Coronary artery (tissue), 2 donors: Measurements from ENCODE around the gene TMEM198.

Experiments
- DNase-seq: peaks from one replicate; pipeline ENCODE4 v3.0.0-alpha.2; 2017; ENCODE audit warnings: low spot score
- H3K27ac ChIP-seq, 2 donors: fragments of 200-600 bp; sonication (generic); one replicate each; pipeline ENCODE4 v1.5.1; 2016 to 2019
- H3K4me3 ChIP-seq: fragments of 200-600 bp; sonication (generic); 2 replicates; pipeline ENCODE4 v1.5.1; 2016; ENCODE audit warnings: mild to moderate bottlenecking, moderate library complexity
- CTCF ChIP-seq: fragments of 200-600 bp; sonication (generic); IDR thresholded peaks from one replicate; pipeline ENCODE4 v1.5.1; 2019; ENCODE audit warnings: antibody characterized with exemption

Gene TMEM198

GRCh38 chr2:219575566-219576504 lies 32.0 kb downstream of the TMEM198 start:
- Histone ChIP-seq H3K4me3 (no peak overlapping the region), H3K27ac (no peak overlapping the region)
- no peak for TF ChIP-seq CTCF
- no peak for DNase-seq

GRCh38 chr2:219576505-219577388 lies 32.9 kb downstream of the TMEM198 start:
- TF ChIP-seq CTCF = no peak
- DNase-seq = no peak
- no peak overlapping the region for H3K4me3 ChIP-seq
- H3K27ac ChIP-seq = no peak overlapping the region

DNA sequence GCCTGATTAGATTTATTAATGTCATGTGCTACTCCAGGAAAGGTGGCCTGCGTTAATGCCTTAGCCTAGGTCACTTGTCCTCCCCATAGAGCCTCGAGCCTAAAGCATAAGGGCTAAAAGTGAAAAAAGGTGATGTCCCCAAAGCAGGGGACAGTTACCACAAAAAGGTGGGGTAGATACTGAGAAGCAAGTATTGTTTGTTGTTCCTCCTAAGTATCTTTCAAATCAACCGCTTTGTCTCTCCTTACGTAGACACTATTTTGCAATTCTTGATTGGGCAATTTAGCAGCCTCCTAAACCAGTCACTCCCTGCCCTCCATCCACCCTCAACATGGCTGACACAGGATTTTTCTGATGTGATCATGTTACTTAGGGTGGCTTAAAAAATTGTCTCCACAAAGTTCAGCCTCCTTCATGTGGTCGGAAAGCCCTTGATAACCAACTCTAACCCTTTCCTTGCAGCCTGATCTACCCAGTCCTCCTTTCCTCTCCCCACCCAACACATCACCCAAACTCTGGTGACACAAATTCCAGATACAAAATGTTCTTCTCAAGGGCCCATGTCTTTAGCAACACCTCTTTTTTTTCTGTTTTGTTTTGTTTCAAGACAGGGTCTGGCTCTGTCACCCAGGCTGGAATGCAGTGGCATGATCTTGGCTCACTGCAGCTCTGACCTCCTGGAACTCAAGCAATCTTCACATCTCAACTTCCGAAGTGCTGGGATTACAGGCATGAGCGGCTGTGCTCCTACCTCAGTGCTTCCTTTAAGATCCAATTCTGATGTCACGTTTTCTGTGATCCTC lies 35.2 kb downstream of the TMEM198 start:
- no peak overlapping the region for H3K27ac ChIP-seq
- DNase-seq = no peak
- no peak overlapping the region for H3K4me3 ChIP-seq
- TF ChIP-seq CTCF = no peak

GRCh38 chr2:219581346-219581745 lies 37.5 kb downstream of the TMEM198 start:
- no peak for TF ChIP-seq CTCF
- Histone ChIP-seq H3K27ac (no peak overlapping the region), H3K4me3 (no peak overlapping the region)
- no peak for DNase-seq

- TF ChIP-seq CTCF = no peak
- no peak overlapping the region for H3K27ac ChIP-seq
- no peak overlapping the region for H3K4me3 ChIP-seq
- DNase-seq = no peak
These were observed 47.3 kb downstream of the TMEM198 start for GRCh38 chr2:219591091-219591490.

DNA sequence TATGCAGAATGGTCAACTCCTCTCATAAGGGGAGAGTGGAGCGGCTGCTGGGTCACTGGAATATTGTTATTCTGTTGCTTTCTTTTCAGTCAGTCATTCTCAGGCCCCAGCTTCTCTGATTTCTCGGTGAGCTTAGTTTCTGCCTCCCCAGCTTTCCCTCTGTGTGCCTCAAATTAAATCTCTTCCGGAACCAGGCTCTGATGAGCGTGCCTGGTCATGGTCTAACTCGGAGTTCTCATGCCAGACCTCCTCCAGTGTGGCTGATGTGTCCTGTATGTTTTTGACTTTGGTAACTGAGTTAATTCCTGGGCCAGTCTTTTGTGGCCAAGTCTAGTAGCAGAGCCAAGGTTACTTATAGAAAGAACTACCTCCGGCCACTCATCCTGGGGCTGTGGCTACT lies 48.9 kb downstream of the TMEM198 start:
- Histone ChIP-seq H3K4me3 (no peak overlapping the region), H3K27ac (no peak overlapping the region)
- no peak for DNase-seq
- TF ChIP-seq CTCF = no peak
